Loucy (cell line): ENCODE results near the gene ANGPTL7.

Experiments
- H2AFZ ChIP-seq: fragments of 200-600 bp; sonication (generic); 2 replicates; pipeline ENCODE4 v1.6.0; 2016; ENCODE audit warnings: antibody characterized with exemption, mild to moderate bottlenecking, low read length, moderate library complexity
- H3F3A ChIP-seq: fragments of 200-600 bp; 2 replicates; pipeline ENCODE4 v1.6.0; 2016; ENCODE audit warnings: antibody characterized with exemption, low read depth, mild to moderate bottlenecking
- H3K27me3 ChIP-seq: fragments of 200-600 bp; sonication (generic); 2 replicates; pipeline ENCODE4 v1.6.1; 2014; ENCODE audit warnings: low read length, mild to moderate bottlenecking; ENCODE audit not compliant: insufficient read depth, poor library complexity, severe bottlenecking
- H3K36me3 ChIP-seq: fragments of 200-600 bp; sonication (generic); 2 replicates; pipeline ENCODE4 v1.6.1; 2016; ENCODE audit warnings: low read length; ENCODE audit not compliant: insufficient read depth
- H3K4me1 ChIP-seq: fragments of 200-600 bp; sonication (generic); 2 replicates; pipeline ENCODE4 v1.5.1; 2014; ENCODE audit warnings: low read length, mild to moderate bottlenecking; ENCODE audit not compliant: insufficient read depth, poor library complexity, severe bottlenecking
- H3K4me2 ChIP-seq: fragments of 200-600 bp; sonication (generic); 2 replicates; pipeline ENCODE4 v1.6.0; 2014; ENCODE audit warnings: antibody characterized with exemption, low read length, low read depth, mild to moderate bottlenecking; ENCODE audit not compliant: poor library complexity, severe bottlenecking
- H3K4me3 ChIP-seq: fragments of 200-600 bp; sonication (generic); 2 replicates; pipeline ENCODE4 v1.5.1; 2014; ENCODE audit warnings: low read length, mild to moderate bottlenecking, mixed read lengths; ENCODE audit not compliant: poor library complexity, severe bottlenecking
- H3K79me2 ChIP-seq: fragments of 200-600 bp; sonication (generic); 2 replicates; pipeline ENCODE4 v1.6.1; 2014; ENCODE audit warnings: low read length; ENCODE audit not compliant: insufficient read depth
- H3K9ac ChIP-seq: fragments of 200-600 bp; sonication (generic); 2 replicates; pipeline ENCODE4 v1.6.0; 2014; ENCODE audit warnings: mild to moderate bottlenecking, low read depth, low read length, moderate library complexity; ENCODE audit not compliant: poor library complexity, severe bottlenecking
- H3K9me2 ChIP-seq: fragments of 200-600 bp; sonication (generic); replicated peaks from 2 replicates; pipeline ENCODE4 v1.6.1; 2016; ENCODE audit warnings: low read depth, low read length, mixed read lengths
- H3K9me3 ChIP-seq: fragments of 200-600 bp; sonication (generic); 2 replicates; pipeline ENCODE4 v1.6.1; 2014; ENCODE audit warnings: mild to moderate bottlenecking, antibody characterized with exemption, low read length, low read depth; ENCODE audit not compliant: insufficient read depth
- H4K20me1 ChIP-seq: fragments of 200-600 bp; sonication (generic); 2 replicates; pipeline ENCODE4 v1.6.0; 2014; ENCODE audit warnings: antibody characterized with exemption, low read length, mild to moderate bottlenecking; ENCODE audit not compliant: insufficient read depth, poor library complexity, severe bottlenecking
- CTCF ChIP-seq: fragments of 200-600 bp; sonication (generic); conservative IDR thresholded peaks from 2 replicates; pipeline ENCODE4 v1.5.1; 2014; ENCODE audit warnings: mild to moderate bottlenecking, antibody characterized with exemption, low read length
- EZH2phosphoT487 ChIP-seq: fragments of 200-600 bp; IDR thresholded peaks from 2 replicates; pipeline ENCODE4 v1.6.1; 2018; ENCODE audit warnings: antibody characterized with exemption, mild to moderate bottlenecking, moderate library complexity, borderline replicate concordance

ANGPTL7 gene

GRCh38 chr1:11229203-11229602 lies 40.0 kb downstream of the ANGPTL7 start:
- Histone ChIP-seq H3K4me3 (no peak overlapping the region), H2AFZ (no peak overlapping the region), H3K79me2 (no peaks in the 10 kb centered on the region), H3K9me2 (no peaks in the 10 kb centered on the region), H3K27me3 (no peaks in the 10 kb centered on the region), H3K9ac (no peak overlapping the region), H3K9me3 (no peaks in the 10 kb centered on the region), H3K36me3 (peaks cover 77% of the 10 kb centered on the region), H3K4me2 (no peak overlapping the region), H4K20me1 (no peaks in the 10 kb centered on the region), H3F3A (peaks cover 3% of the 10 kb centered on the region; the same call in 1 of the 2 replicates), H3K4me1 (peaks cover 6% of the 10 kb centered on the region)
- no peak for TF ChIP-seq CTCF

- Histone ChIP-seq H3K4me2 (no peak overlapping the region), H3F3A (no peaks in the 10 kb centered on the region; the same call in 1 of the 2 replicates), H3K27me3 (no peaks in the 10 kb centered on the region), H2AFZ (no peak overlapping the region), H3K79me2 (no peaks in the 10 kb centered on the region), H3K9ac (no peak overlapping the region), H3K4me1 (peaks cover 6% of the 10 kb centered on the region), H3K36me3 (peaks cover 86% of the 10 kb centered on the region), H3K9me2 (no peaks in the 10 kb centered on the region), H3K9me3 (no peaks in the 10 kb centered on the region), H4K20me1 (no peaks in the 10 kb centered on the region), H3K4me3 (no peak overlapping the region)
- TF ChIP-seq CTCF (no peak), EZH2phosphoT487 (no peak)
Observed at GRCh38 chr1:11233208-11233607, 44.1 kb downstream of the ANGPTL7 start.

GRCh38 chr1:11237356-11237755 lies 48.2 kb downstream of the ANGPTL7 start:
- no peak overlapping the region for H3K4me3 ChIP-seq
- peaks cover 6% of the 10 kb centered on the region for H3K4me1 ChIP-seq
- no peaks in the 10 kb centered on the region for H3K27me3 ChIP-seq
- H3F3A ChIP-seq = no peaks in the 10 kb centered on the region; the same call in 1 of the 2 replicates
- H3K36me3 ChIP-seq = peaks cover 78% of the 10 kb centered on the region
- H2AFZ ChIP-seq = no peak overlapping the region
- no peaks in the 10 kb centered on the region for H3K9me3 ChIP-seq
- TF ChIP-seq EZH2phosphoT487 (no peak), CTCF (no peak)
- no peaks in the 10 kb centered on the region for H3K9me2 ChIP-seq
- H4K20me1 ChIP-seq = no peaks in the 10 kb centered on the region
- H3K79me2 ChIP-seq = no peaks in the 10 kb centered on the region
- no peak overlapping the region for H3K4me2 ChIP-seq
- H3K9ac ChIP-seq = no peak overlapping the region
